Measurements from ENCODE around the gene TRPM4.

DNA sequence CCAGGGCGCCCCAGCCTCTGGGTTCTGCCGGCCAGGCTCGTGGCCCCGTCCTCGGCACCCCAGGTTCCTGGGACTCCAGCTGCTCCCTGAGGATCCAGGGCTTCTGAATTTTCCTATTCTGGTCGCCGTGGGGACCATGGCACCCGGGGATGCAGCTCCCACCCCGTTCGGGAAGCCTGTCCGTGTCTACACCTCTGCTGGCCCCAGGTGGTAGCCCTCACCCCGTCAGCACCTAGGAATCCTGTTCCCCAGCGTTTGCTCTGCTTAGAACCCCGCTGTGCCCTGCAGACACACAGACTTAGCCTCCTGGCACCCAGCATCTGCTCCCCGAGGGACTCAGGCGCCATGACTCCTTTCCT is 37.3 kb upstream of the TRPM4 start:
- no peak for TF ChIP-seq SP1 (IDR thresholded peaks at IDR 0.05)
- TF ChIP-seq TARDBP (IDR thresholded peaks at IDR 0.05), result no peak
- TF ChIP-seq FOXK2 (IDR thresholded peaks at IDR 0.05), result no peak
- no peak for TF ChIP-seq LEF1 (IDR thresholded peaks at IDR 0.05; ENCODE audit: borderline replicate concordance)
- no peak for TF ChIP-seq BHLHE40 (IDR thresholded peaks at IDR 0.05; ENCODE audit: borderline replicate concordance)
- no peak for TF ChIP-seq ELF4 (IDR thresholded peaks at IDR 0.05)
- no peak for TF ChIP-seq ZNF384 (IDR thresholded peaks at IDR 0.05)
- no peak for TF ChIP-seq FOXM1 (IDR thresholded peaks at IDR 0.05; ENCODE audit: borderline replicate concordance)

All from HEK293T (cell line).